Body of pancreas (tissue), 4 donors: Measurements from ENCODE around the gene STAT5B.

ENCODE experiments used
- CTCF ChIP-seq, 7 experiments: fragments of 450-650 bp in 4 of 7; fragments of 200-600 bp in 3 of 7; sonication (generic) in 3 of 7; IDR thresholded peaks; one replicate each; pipeline ENCODE4 v1.5.1; 2016 to 2019; ENCODE audit warnings: antibody characterized with exemption in 7 of 7
- POLR2A ChIP-seq, 3 donors: fragments of 450-650 bp; IDR thresholded peaks; one replicate each; pipeline ENCODE4 v1.6.1; 2016; ENCODE audit warnings: antibody characterized with exemption in 3 of 3, mild to moderate bottlenecking in 2 of 3

- TF ChIP-seq CTCF (IDR thresholded peaks at IDR 0.05) = no peak
- no peak for TF ChIP-seq POLR2A (IDR thresholded peaks at IDR 0.05)
Measured at GRCh38 chr17:42167807-42168206, 108.4 kb downstream of the STAT5B start.
